Measurements from ENCODE around the gene UBA7.
A peak's percentile ranks its signal among the peaks of the same experiment; 100 is the strongest.

Gene UBA7

DNA sequence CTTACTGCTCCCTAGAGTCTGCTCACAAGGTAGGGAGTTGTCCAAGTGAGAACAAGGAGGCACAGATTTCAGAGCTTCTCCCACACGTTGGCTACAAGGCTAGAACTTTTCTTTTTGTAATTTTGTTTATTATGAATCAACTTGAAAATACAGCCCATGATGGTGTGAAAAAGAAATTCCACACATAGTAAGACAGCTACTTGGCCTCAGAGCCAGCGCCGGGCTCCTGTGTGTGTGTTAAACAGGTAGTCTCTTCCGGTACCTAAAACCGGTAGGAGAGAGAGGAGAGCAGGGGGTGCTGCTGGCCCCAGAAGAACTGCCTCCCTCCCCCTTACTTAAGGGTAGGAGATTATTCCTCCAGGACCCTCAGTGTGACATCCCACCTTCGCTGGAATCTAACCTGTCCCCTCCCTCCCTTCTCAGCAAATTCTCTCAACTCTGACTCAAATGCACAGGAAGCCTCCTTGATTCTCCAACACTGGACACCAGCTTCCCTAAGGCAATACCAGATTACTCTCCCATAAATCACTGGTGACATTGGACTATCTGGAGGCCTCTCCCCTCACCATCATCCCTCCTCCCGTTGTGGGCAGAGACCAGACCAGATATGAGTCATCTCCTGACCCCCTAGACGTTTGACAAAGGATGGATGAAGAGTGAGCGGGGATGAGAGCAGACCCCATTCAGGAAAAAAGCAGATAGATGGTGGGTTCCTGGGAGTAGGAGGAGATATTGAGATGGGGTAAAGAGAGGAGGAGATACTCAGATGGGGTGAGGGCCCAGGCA lies 22.9 kb downstream of the UBA7 start:
- TF ChIP-seq TEAD4 (IDR thresholded peaks at IDR 0.05) (no peak), EGR1 (IDR thresholded peaks at IDR 0.05) (no peak), TAF1 (IDR thresholded peaks at IDR 0.05; ENCODE audit: low read depth) (no peak), FOXM1 (IDR thresholded peaks at IDR 0.05; ENCODE audit: borderline replicate concordance, low read depth) (no peak), TCF12 (IDR thresholded peaks at IDR 0.05; ENCODE audit: low read depth) (no peak)
- TF ChIP-seq, protein P1, sequence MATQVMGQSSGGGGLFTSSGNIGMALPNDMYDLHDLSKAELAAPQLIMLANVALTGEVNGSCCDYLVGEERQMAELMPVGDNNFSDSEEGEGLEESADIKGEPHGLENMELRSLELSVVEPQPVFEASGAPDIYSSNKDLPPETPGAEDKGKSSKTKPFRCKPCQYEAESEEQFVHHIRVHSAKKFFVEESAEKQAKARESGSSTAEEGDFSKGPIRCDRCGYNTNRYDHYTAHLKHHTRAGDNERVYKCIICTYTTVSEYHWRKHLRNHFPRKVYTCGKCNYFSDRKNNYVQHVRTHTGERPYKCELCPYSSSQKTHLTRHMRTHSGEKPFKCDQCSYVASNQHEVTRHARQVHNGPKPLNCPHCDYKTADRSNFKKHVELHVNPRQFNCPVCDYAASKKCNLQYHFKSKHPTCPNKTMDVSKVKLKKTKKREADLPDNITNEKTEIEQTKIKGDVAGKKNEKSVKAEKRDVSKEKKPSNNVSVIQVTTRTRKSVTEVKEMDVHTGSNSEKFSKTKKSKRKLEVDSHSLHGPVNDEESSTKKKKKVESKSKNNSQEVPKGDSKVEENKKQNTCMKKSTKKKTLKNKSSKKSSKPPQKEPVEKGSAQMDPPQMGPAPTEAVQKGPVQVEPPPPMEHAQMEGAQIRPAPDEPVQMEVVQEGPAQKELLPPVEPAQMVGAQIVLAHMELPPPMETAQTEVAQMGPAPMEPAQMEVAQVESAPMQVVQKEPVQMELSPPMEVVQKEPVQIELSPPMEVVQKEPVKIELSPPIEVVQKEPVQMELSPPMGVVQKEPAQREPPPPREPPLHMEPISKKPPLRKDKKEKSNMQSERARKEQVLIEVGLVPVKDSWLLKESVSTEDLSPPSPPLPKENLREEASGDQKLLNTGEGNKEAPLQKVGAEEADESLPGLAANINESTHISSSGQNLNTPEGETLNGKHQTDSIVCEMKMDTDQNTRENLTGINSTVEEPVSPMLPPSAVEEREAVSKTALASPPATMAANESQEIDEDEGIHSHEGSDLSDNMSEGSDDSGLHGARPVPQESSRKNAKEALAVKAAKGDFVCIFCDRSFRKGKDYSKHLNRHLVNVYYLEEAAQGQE (IDR thresholded peaks at IDR 0.05; ENCODE audit: low read depth): no peak

DNA sequence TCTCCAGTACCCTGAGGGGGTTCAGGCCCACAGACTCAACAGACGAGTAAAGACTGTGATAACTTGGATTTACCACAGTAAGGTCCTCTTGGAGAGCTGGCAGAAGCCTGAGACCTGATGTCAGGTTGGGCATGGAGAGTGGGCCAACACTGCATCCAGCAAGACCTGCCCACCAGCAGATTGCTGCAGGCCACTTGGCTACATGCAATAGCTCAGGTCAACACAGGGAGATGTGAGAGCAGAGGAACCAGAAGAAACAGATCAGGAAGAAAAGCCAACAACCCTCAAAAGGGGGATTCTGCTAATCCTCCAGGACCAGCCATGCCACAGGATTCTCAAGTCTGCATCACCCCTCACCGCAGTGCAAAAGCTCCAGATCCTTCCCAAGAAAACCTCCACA lies 25.7 kb downstream of the UBA7 start:
- TF ChIP-seq YY1 (IDR thresholded peaks at IDR 0.05; ENCODE audit: low read depth) (no peak), TEAD4 (IDR thresholded peaks at IDR 0.05) (no peak), ZBTB7A (IDR thresholded peaks at IDR 0.05; ENCODE audit: low read depth) (no peak), TAF1 (IDR thresholded peaks at IDR 0.05; ENCODE audit: low read depth) (no peak), EP300 (IDR thresholded peaks at IDR 0.05; ENCODE audit: borderline replicate concordance) (no peak)
- TF ChIP-seq, protein P2, sequence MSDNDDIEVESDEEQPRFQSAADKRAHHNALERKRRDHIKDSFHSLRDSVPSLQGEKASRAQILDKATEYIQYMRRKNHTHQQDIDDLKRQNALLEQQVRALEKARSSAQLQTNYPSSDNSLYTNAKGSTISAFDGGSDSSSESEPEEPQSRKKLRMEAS (IDR thresholded peaks at IDR 0.05): no peak

DNA sequence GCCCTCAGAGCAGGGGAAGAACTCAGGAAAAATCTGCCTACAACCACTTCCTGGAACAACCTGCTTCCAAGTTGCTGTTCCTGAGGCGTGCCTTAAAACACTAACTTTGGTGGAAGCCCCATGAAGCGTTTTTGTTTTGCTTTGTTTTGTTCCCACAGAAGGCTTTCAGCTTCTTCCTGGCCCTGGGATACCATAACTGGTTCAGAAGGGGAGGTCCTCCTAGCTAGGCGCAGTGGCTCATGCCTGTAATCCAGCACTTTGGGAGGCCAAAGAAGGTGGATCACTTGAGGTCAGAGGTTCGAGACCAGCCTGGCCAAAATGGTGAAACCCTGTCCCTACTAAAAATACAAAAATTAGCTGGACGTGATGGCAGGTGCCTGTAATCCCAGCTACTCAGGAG lies 26.2 kb downstream of the UBA7 start:
- TF ChIP-seq CREB1 (IDR thresholded peaks at IDR 0.05; ENCODE audit: low read depth): no peak
- TF ChIP-seq TAF1 (IDR thresholded peaks at IDR 0.05; ENCODE audit: low read depth): no peak
- TF ChIP-seq TEAD4 (IDR thresholded peaks at IDR 0.05): no peak
- TF ChIP-seq RAD21 (IDR thresholded peaks at IDR 0.05; ENCODE audit: low read depth): no peak
- no peak for TF ChIP-seq CEBPB (IDR thresholded peaks at IDR 0.05)
- TF ChIP-seq, protein P1 (IDR thresholded peaks at IDR 0.05; ENCODE audit: low read depth): no peak
- no peak for TF ChIP-seq TCF12 (IDR thresholded peaks at IDR 0.05; ENCODE audit: low read depth)
- TF ChIP-seq, protein P2 (IDR thresholded peaks at IDR 0.05): no peak
- TF ChIP-seq EP300 (IDR thresholded peaks at IDR 0.05; ENCODE audit: borderline replicate concordance): no peak
- TF ChIP-seq FOXM1 (IDR thresholded peaks at IDR 0.05; ENCODE audit: borderline replicate concordance, low read depth): no peak
- TF ChIP-seq, protein P3, sequence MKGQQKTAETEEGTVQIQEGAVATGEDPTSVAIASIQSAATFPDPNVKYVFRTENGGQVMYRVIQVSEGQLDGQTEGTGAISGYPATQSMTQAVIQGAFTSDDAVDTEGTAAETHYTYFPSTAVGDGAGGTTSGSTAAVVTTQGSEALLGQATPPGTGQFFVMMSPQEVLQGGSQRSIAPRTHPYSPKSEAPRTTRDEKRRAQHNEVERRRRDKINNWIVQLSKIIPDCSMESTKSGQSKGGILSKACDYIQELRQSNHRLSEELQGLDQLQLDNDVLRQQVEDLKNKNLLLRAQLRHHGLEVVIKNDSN (IDR thresholded peaks at IDR 0.05): no peak
- TF ChIP-seq ZBTB7A (IDR thresholded peaks at IDR 0.05; ENCODE audit: low read depth): no peak
- TF ChIP-seq EGR1 (IDR thresholded peaks at IDR 0.05): no peak
- TF ChIP-seq NFIC (IDR thresholded peaks at IDR 0.05): no peak
- no peak for TF ChIP-seq YY1 (IDR thresholded peaks at IDR 0.05; ENCODE audit: low read depth)

DNA sequence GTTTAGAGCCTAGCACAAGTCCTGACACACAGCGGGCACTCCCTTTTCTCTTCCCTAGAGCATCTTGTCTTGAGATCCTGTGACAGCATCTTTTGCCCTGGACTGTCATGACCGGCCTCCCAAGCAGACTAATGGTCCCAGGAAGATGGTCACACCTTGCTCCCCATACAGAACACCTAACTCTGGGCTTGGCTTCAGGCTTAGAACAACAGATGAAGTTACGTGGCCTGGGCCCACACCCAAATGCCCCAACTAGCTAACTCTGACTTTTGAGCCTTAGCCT lies 26.6 kb downstream of the UBA7 start:
- TF ChIP-seq CREB1 (IDR thresholded peaks at IDR 0.05; ENCODE audit: low read depth): no peak

DNA sequence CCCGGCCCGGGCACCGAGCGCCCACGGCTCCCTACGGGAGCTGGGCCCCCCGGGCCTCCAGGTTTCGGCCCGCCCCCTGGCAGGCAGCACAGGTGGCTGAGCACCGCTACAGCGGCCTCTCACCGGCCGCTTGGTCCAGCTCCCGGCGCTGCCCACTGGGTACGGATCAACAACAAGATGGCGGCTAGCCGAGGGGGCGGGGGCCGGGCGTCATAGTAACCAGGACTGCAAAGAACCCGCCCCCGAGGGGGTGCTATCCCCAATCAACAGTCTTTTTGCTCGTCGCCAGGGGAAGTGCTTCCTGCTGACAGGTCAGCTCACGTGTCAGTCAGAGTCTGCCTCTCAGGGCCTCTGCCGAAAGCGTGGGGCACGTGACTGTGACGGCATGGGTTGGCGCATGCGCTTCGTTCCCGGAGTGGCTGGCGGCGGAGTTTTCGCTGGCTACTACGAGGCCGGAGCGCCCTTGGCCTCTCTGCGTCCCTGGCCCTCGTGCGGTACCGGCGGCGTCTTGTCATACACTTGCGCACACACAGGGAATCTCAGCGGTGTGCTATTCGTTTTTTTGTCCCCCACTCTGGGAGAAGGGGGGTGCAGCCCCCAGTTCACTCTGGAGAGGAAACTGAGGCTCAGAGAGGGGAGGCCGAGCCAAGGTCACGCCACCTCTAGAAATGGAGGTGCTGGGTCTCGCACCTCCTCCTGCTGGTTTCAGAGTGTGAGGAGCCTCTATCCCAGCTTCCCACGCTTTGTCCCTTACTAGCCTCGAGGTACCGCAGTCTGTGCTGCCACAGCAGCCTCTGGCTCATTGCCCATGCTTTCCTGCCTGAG lies 27.2 kb downstream of the UBA7 start, which contains the start of gene IP6K1:
IP6K1 (minus strand) TSS at position 186 of the 825 bp plus-strand sequence. CDS start 38,502 bp downstream, outside the sequence.
- peak; percentile 90 for TF ChIP-seq YY1 (IDR thresholded peaks at IDR 0.05; ENCODE audit: low read depth)
- no peak for TF ChIP-seq EP300 (IDR thresholded peaks at IDR 0.05; ENCODE audit: borderline replicate concordance)
- no peak for TF ChIP-seq ZBTB7A (IDR thresholded peaks at IDR 0.05; ENCODE audit: low read depth)
- TF ChIP-seq FOXM1 (IDR thresholded peaks at IDR 0.05; ENCODE audit: borderline replicate concordance, low read depth): no peak
- no peak for TF ChIP-seq EGR1 (IDR thresholded peaks at IDR 0.05)
- no peak for TF ChIP-seq RAD21 (IDR thresholded peaks at IDR 0.05; ENCODE audit: low read depth)
- TF ChIP-seq NFIC (IDR thresholded peaks at IDR 0.05): no peak
- TF ChIP-seq TAF1 (IDR thresholded peaks at IDR 0.05; ENCODE audit: low read depth): peak; percentile 77
- TF ChIP-seq TCF12 (IDR thresholded peaks at IDR 0.05; ENCODE audit: low read depth): peak; percentile 21; the same call in 1 of the 2 replicates
- TF ChIP-seq TEAD4 (IDR thresholded peaks at IDR 0.05): no peak
- TF ChIP-seq, protein P2 (IDR thresholded peaks at IDR 0.05): peak; percentile 97
- TF ChIP-seq CREB1 (IDR thresholded peaks at IDR 0.05; ENCODE audit: low read depth): 0 out of 2 replicates have a peak, but pooled peaks have one; percentile 51
- TF ChIP-seq, protein P3 (IDR thresholded peaks at IDR 0.05): peak; percentile 100
- TF ChIP-seq, protein P1 (IDR thresholded peaks at IDR 0.05; ENCODE audit: low read depth): no peak
- TF ChIP-seq CEBPB (IDR thresholded peaks at IDR 0.05): no peak

All from Ishikawa (cell line).